DND-41 (cell line): ENCODE data around the gene NCAM2.

ENCODE experiments used
- ATAC-seq: fragments of 200-7000 bp; cut with Tn5 transposase; 3 replicates; pipeline ENCODE4 v1.9.1; 2021; ENCODE audit warnings: low read depth; ENCODE audit not compliant: insufficient read depth
- DNase-seq: peaks from one replicate; pipeline ENCODE4 v3.0.0-alpha.2; 2020
- H2AFZ ChIP-seq: 2 replicates; pipeline ENCODE4 v1.6.0; 2012; ENCODE audit warnings: low read depth, low read length
- H3K27ac ChIP-seq: 2 replicates; pipeline ENCODE4 v1.5.1; 2012; ENCODE audit warnings: low read length, inconsistent platforms
- H3K27me3 ChIP-seq: fragments of 200-600 bp; sonication (generic); 2 replicates; pipeline ENCODE4 v1.6.0; 2012; ENCODE audit warnings: low read length, mild to moderate bottlenecking, inconsistent platforms; ENCODE audit not compliant: insufficient read depth, poor library complexity
- H3K36me3 ChIP-seq: 2 replicates; pipeline ENCODE4 v1.5.1; 2012; ENCODE audit warnings: low read length, inconsistent platforms; ENCODE audit not compliant: insufficient read depth
- H3K4me1 ChIP-seq: 2 replicates; pipeline ENCODE4 v1.5.1; 2012; ENCODE audit warnings: mild to moderate bottlenecking, low read length; ENCODE audit not compliant: insufficient read depth
- H3K4me2 ChIP-seq: 2 replicates; pipeline ENCODE4 v1.6.0; 2012; ENCODE audit warnings: mild to moderate bottlenecking, moderate library complexity, low read length, inconsistent platforms; ENCODE audit not compliant: insufficient read depth
- H3K4me3 ChIP-seq, 2 experiments: fragments of 200-600 bp in 1 of 2; shearing (Covaris generic) in 1 of 2; 2 replicates each; pipeline ENCODE4 v1.5.1; 2012 to 2016; ENCODE audit warnings: inconsistent platforms in 2 of 2, low read length in 2 of 2, mild to moderate bottlenecking in 2 of 2, low read depth in 1 of 2, moderate library complexity in 1 of 2
- H3K79me2 ChIP-seq: 2 replicates; pipeline ENCODE4 v1.6.0; 2012; ENCODE audit warnings: low read length, inconsistent platforms; ENCODE audit not compliant: insufficient read depth
- H3K9ac ChIP-seq: 2 replicates; pipeline ENCODE4 v1.6.0; 2012; ENCODE audit warnings: low read depth, mild to moderate bottlenecking, inconsistent platforms, low read length, moderate library complexity
- H3K9me3 ChIP-seq: 2 replicates; pipeline ENCODE4 v1.5.1; 2012; ENCODE audit warnings: low read length, moderate library complexity, mild to moderate bottlenecking, inconsistent platforms; ENCODE audit not compliant: insufficient read depth, severe bottlenecking
- H4K20me1 ChIP-seq: 2 replicates; pipeline ENCODE4 v1.6.0; 2012; ENCODE audit warnings: low read length; ENCODE audit not compliant: insufficient read depth
- CTCF ChIP-seq: IDR thresholded peaks from 2 replicates; pipeline ENCODE4 v1.5.1; 2012; ENCODE audit warnings: borderline replicate concordance, low read length, moderate library complexity, mild to moderate bottlenecking; ENCODE audit not compliant: poor library complexity, severe bottlenecking; ENCODE audit errors: extremely low read depth
- EZH2 ChIP-seq: IDR thresholded peaks from 3 replicates; pipeline ENCODE4 v1.6.1; 2012; ENCODE audit warnings: borderline replicate concordance, low read depth, mild to moderate bottlenecking, moderate library complexity, low read length, inconsistent platforms; ENCODE audit not compliant: severe bottlenecking

Gene NCAM2

GRCh38 chr21:21434944-21435343, 436.7 kb downstream of the NCAM2 start:
- Histone ChIP-seq H3K4me1 (no peaks in the 10 kb centered on the region), H3K27ac (no peak overlapping the region), H3K4me2 (no peak overlapping the region), H3K9me3 (no peaks in the 10 kb centered on the region), H3K27me3 (no peaks in the 10 kb centered on the region), H3K79me2 (no peaks in the 10 kb centered on the region), H3K4me3 (no peak overlapping the region), H4K20me1 (no peaks in the 10 kb centered on the region), H2AFZ (no peak overlapping the region), H3K36me3 (no peaks in the 10 kb centered on the region), H3K9ac (no peak overlapping the region)
- TF ChIP-seq EZH2: no peak
- no peak for TF ChIP-seq CTCF
- ATAC-seq (no peak), DNase-seq (no peak)

- Histone ChIP-seq H3K27ac (no peak overlapping the region), H3K27me3 (no peaks in the 10 kb centered on the region), H3K9ac (no peak overlapping the region), H4K20me1 (no peaks in the 10 kb centered on the region), H3K9me3 (no peaks in the 10 kb centered on the region), H3K36me3 (no peaks in the 10 kb centered on the region), H2AFZ (no peak overlapping the region), H3K79me2 (no peaks in the 10 kb centered on the region), H3K4me3 (no peak overlapping the region), H3K4me2 (no peak overlapping the region), H3K4me1 (no peaks in the 10 kb centered on the region)
- TF ChIP-seq CTCF (no peak), EZH2 (no peak)
- ATAC-seq (no peak), DNase-seq (no peak)
Observed at GRCh38 chr21:21436012-21436534, 437.9 kb downstream of the NCAM2 start.

GRCh38 chr21:21439761-21440160, 441.6 kb downstream of the NCAM2 start:
- H4K20me1 ChIP-seq: no peaks in the 10 kb centered on the region
- no peak for TF ChIP-seq EZH2
- no peak for TF ChIP-seq CTCF
- DNase-seq (no peak), ATAC-seq (no peak)
- no peak overlapping the region for H3K4me3 ChIP-seq
- H3K27ac ChIP-seq: no peak overlapping the region
- H3K4me1 ChIP-seq: no peaks in the 10 kb centered on the region
- no peaks in the 10 kb centered on the region for H3K79me2 ChIP-seq
- H3K9me3 ChIP-seq: no peaks in the 10 kb centered on the region
- no peak overlapping the region for H3K9ac ChIP-seq
- no peaks in the 10 kb centered on the region for H3K27me3 ChIP-seq
- H3K4me2 ChIP-seq: no peak overlapping the region
- no peak overlapping the region for H2AFZ ChIP-seq
- no peaks in the 10 kb centered on the region for H3K36me3 ChIP-seq

GRCh38 chr21:21457077-21457476, 458.9 kb downstream of the NCAM2 start:
- DNase-seq: no peak
- TF ChIP-seq EZH2: no peak
- no peak for TF ChIP-seq CTCF
- no peak overlapping the region for H3K4me2 ChIP-seq
- H4K20me1 ChIP-seq: no peaks in the 10 kb centered on the region
- no peaks in the 10 kb centered on the region for H3K9me3 ChIP-seq
- no peaks in the 10 kb centered on the region for H3K79me2 ChIP-seq
- no peak overlapping the region for H3K4me3 ChIP-seq
- no peak overlapping the region for H3K9ac ChIP-seq
- ATAC-seq: no peak
- H2AFZ ChIP-seq: no peak overlapping the region
- H3K36me3 ChIP-seq: no peaks in the 10 kb centered on the region
- H3K4me1 ChIP-seq: no peaks in the 10 kb centered on the region
- no peak overlapping the region for H3K27ac ChIP-seq
- H3K27me3 ChIP-seq: no peaks in the 10 kb centered on the region
